Caco-2 (cell line): ENCODE results near the gene KANSL3. TPM values are rescaled to one million over a fixed set of nuclear protein-coding genes. Genes with fewer than 3 reads are reported as not detected.

Experiments used
- BruUV-seq: library from RNA; stranded (reverse); fragments of 400-500 nt; replicated peaks from 2 replicates; lab custom pipeline; 2021; lab: Mats Ljungman, UMichigan
- CTCF ChIA-PET: fragments of 300-600 bp; sonication (Branson Sonifier 250); formaldehyde crosslinking; loops from one replicate; lab custom pipeline; 2022; ENCODE audit warnings: antibody characterized with exemption; lab: Charles Lee
- POLR2A ChIA-PET: fragments of 300-600 bp; sonication (Branson Sonifier 250); formaldehyde crosslinking; loops from one replicate; lab custom pipeline; 2022; ENCODE audit warnings: antibody characterized with exemption; lab: Charles Lee
- DNase-seq, 2 experiments: peaks; one replicate each; pipeline versions ENCODE4 v3.0.0 to v3.0.0-alpha.2; 2020 to 2022
- H3K27me3 ChIP-seq: replicated peaks from 2 replicates; pipeline ENCODE4 v1.6.0; 2011; ENCODE audit warnings: low read length; ENCODE audit not compliant: control insufficient read depth, insufficient read depth
- H3K36me3 ChIP-seq: 2 replicates; pipeline ENCODE4 v1.5.1; 2011; ENCODE audit warnings: low read length; ENCODE audit not compliant: control insufficient read depth, insufficient read depth
- H3K4me1 ChIP-seq: fragments of 250-450 bp; sonication (Bioruptor Pico); 2 replicates; pipeline ENCODE4 v1.5.1; 2020; ENCODE audit warnings: mild to moderate bottlenecking
- H3K4me3 ChIP-seq: 2 replicates; pipeline ENCODE4 v1.5.1; 2011; ENCODE audit warnings: low read depth, mild to moderate bottlenecking, control low read depth, low read length
- H3K9me3 ChIP-seq: fragments of 250-450 bp; sonication (Bioruptor Pico); 2 replicates; pipeline ENCODE4 v1.5.1; 2020; ENCODE audit warnings: mild to moderate bottlenecking, moderate library complexity
- H3K27ac Mint-ChIP-seq: one replicate; pipeline ENCODE4 v1.8.0; 2022; ENCODE audit warnings: mixed read lengths; ENCODE audit not compliant: unreplicated experiment
- H3K27me3 Mint-ChIP-seq: one replicate; pipeline ENCODE4 v1.8.0; 2022; ENCODE audit warnings: mixed read lengths; ENCODE audit not compliant: insufficient read depth, unreplicated experiment
- H3K36me3 Mint-ChIP-seq: one replicate; pipeline ENCODE4 v1.8.0; 2022; ENCODE audit warnings: mild to moderate bottlenecking, mixed read lengths; ENCODE audit not compliant: insufficient read depth, unreplicated experiment
- H3K4me1 Mint-ChIP-seq: one replicate; pipeline ENCODE4 v1.8.0; 2022; ENCODE audit warnings: low read depth, mixed read lengths; ENCODE audit not compliant: unreplicated experiment
- H3K4me3 Mint-ChIP-seq: one replicate; pipeline ENCODE4 v1.8.0; 2022; ENCODE audit warnings: mild to moderate bottlenecking, moderate library complexity, mixed read lengths; ENCODE audit not compliant: unreplicated experiment
- H3K9me3 Mint-ChIP-seq: one replicate; pipeline ENCODE4 v1.8.0; 2022; ENCODE audit warnings: mixed read lengths; ENCODE audit not compliant: unreplicated experiment
- intact Hi-C: fragments of 100-400 bp; cut with micrococcal nuclease; formaldehyde crosslinking; loops from one replicate; pipeline ENCODE4 v1.10.0; 2022; ENCODE audit not compliant: unreplicated experiment
- total RNA-seq: library from RNA; stranded (reverse); gene quantifications from 2 replicates; pipeline ENCODE4 v1.2.3, GENCODE V29; 2022
- TF ChIP-seq, protein P1 (sequence below), 2 experiments: fragments of 200-600 bp in 1 of 2; IDR thresholded peaks; 1 replicate in 1 of 2; 2 replicates in 1 of 2; pipeline versions ENCODE4 v1.5.1 to v1.8.0; 2011 to 2022; ENCODE audit warnings: antibody characterized with exemption in 1 of 2, control low read depth in 1 of 2, inconsistent platforms in 1 of 2, low read depth in 1 of 2, low read length in 1 of 2, mild to moderate bottlenecking in 1 of 2, moderate library complexity in 1 of 2; ENCODE audit not compliant: insufficient read depth in 1 of 2, severe bottlenecking in 1 of 2, unreplicated experiment in 1 of 2

The KANSL3 gene
- total RNA-seq, 1 experiment from 2014 or later, result 48.6 TPM

DNA sequence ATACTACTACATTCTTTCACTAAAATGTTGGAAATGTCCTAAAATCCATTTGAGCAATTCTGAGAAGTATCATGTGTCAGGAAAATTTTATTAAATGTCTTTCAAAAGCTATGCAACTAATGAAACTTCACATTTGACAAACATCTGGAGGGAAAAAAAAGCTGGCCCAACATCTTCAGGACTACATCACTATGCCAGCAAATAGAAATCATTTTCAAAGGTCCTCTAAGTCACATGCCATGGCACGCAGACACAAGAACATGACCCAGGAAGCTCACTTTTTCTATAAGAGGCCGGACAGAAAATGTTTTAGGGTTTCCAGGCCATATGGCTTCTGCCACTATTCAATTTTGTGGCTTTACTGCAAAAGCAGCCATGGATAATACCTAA lies 11.6 kb downstream of the KANSL3 start:
- ChIA-PET CTCF (no interaction called here), POLR2A (no interaction called here)
- Histone ChIP-seq H3K4me3 (no peak overlapping the region), H3K36me3 (peaks cover 1% of the 10 kb centered on the region; the same call in 1 of the 2 replicates), H3K27me3 (no peaks in the 10 kb centered on the region), H3K9me3 (no peaks in the 10 kb centered on the region), H3K4me1 (no peaks in the 10 kb centered on the region)
- H3K36me3 Mint-ChIP-seq, result peaks cover 61% of the 10 kb centered on the region
- no peaks in the 10 kb centered on the region for H3K4me1 Mint-ChIP-seq
- no TSS peak for BruUV-seq
- H3K9me3 Mint-ChIP-seq, result no peaks in the 10 kb centered on the region
- H3K27me3 Mint-ChIP-seq, result no peaks in the 10 kb centered on the region
- intact Hi-C loops, result no loop called here
- H3K27ac Mint-ChIP-seq, result no peak overlapping the region
- TF ChIP-seq, protein P1, sequence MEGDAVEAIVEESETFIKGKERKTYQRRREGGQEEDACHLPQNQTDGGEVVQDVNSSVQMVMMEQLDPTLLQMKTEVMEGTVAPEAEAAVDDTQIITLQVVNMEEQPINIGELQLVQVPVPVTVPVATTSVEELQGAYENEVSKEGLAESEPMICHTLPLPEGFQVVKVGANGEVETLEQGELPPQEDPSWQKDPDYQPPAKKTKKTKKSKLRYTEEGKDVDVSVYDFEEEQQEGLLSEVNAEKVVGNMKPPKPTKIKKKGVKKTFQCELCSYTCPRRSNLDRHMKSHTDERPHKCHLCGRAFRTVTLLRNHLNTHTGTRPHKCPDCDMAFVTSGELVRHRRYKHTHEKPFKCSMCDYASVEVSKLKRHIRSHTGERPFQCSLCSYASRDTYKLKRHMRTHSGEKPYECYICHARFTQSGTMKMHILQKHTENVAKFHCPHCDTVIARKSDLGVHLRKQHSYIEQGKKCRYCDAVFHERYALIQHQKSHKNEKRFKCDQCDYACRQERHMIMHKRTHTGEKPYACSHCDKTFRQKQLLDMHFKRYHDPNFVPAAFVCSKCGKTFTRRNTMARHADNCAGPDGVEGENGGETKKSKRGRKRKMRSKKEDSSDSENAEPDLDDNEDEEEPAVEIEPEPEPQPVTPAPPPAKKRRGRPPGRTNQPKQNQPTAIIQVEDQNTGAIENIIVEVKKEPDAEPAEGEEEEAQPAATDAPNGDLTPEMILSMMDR (IDR thresholded peaks at IDR 0.05; ENCODE audit: insufficient read depth in 1 of 2, low read depth in 1 of 2, low read length in 1 of 2, severe bottlenecking in 1 of 2, unreplicated experiment in 1 of 2), result no peak
- no peak overlapping the region for H3K4me3 Mint-ChIP-seq
- DNase-seq, result no peak

DNA sequence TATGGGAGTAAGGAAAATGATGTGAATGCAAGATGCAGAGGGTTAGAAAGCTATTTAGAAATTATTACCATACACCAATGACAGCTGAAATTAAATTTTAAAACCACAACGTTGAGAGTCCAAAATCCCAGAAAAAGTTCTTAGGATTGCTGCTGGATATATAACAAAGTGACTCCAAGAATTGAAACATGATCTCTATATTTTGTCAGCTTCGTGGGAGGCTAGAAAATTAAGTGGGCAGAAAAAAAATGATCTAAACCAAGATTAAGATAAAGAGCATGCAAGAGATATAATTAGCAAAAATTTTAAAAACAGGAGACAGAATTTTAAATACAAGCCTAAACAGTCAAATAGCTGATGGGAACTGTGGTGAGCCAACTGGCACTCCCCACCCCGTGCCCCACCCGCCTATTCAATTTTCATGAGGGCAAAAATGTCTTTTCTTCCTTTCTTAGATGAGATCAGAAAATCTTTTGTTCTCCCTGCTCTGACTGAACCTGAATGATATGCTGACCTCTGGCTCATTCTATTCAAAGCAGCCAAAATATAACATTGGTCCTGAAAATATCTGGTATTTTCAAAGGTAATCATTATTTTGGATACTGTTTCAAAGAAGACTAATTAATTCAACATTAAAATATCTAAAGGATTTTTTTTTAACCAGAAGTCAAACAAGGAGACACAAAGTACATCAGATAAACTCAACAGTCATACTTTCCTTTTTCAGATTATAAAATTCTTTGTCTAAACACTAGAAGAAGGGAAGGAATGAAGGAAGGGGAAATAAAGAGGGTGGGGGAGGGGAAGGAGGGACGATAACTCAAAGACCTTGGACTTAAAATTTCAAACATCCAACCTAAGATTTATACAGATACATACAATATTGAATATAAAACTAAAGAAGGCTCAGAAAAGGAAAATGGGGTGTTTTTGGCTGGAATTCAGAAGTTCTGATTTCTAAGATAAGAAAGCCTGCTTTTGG lies 12.2 kb downstream of the KANSL3 start:
- Mint-ChIP-seq H3K27me3 (no peaks in the 10 kb centered on the region), H3K4me3 (no peak overlapping the region), H3K27ac (no peak overlapping the region), H3K36me3 (peaks cover 55% of the 10 kb centered on the region), H3K4me1 (no peaks in the 10 kb centered on the region), H3K9me3 (no peaks in the 10 kb centered on the region)
- POLR2A ChIA-PET, result no interaction called here
- H3K4me3 ChIP-seq, result no peak overlapping the region
- H3K4me1 ChIP-seq, result no peaks in the 10 kb centered on the region
- intact Hi-C loops, result no loop called here
- H3K36me3 ChIP-seq, result no peaks in the 10 kb centered on the region; the same call in 1 of the 2 replicates
- BruUV-seq, result no TSS peak
- no peak for DNase-seq
- TF ChIP-seq, protein P1 (IDR thresholded peaks at IDR 0.05; ENCODE audit: insufficient read depth in 1 of 2, low read depth in 1 of 2, low read length in 1 of 2, severe bottlenecking in 1 of 2, unreplicated experiment in 1 of 2), result no peak
- no peaks in the 10 kb centered on the region for H3K9me3 ChIP-seq
- no peaks in the 10 kb centered on the region for H3K27me3 ChIP-seq
- CTCF ChIA-PET, result no interaction called here

DNA sequence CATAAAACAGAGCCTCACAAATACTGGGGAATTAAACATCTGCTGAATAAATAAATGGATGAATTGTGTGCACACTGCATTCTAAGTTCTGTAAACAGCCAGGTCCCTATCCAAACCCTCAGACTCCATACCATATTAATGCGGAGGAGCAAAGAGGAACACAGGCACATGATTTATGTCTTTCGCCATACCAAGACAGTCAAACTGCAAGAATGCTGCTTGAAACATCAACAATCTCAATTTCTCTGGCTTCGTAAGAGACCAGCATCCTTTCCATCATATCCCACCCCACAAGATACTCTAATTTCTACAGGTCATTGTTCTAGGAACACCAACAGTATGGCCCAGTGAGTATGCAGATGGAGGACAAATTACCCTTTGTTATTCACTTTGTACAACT lies 15.0 kb downstream of the KANSL3 start:
- intact Hi-C loops, result no loop called here
- Mint-ChIP-seq H3K27me3 (no peaks in the 10 kb centered on the region), H3K4me3 (no peak overlapping the region), H3K27ac (no peak overlapping the region), H3K36me3 (peaks cover 47% of the 10 kb centered on the region), H3K9me3 (no peaks in the 10 kb centered on the region), H3K4me1 (no peaks in the 10 kb centered on the region)
- no TSS peak for BruUV-seq
- ChIA-PET CTCF (no interaction called here), POLR2A (no interaction called here)
- Histone ChIP-seq H3K4me3 (no peak overlapping the region), H3K27me3 (no peaks in the 10 kb centered on the region), H3K9me3 (no peaks in the 10 kb centered on the region), H3K4me1 (no peaks in the 10 kb centered on the region), H3K36me3 (peaks cover 5% of the 10 kb centered on the region)
- TF ChIP-seq, protein P1 (IDR thresholded peaks at IDR 0.05; ENCODE audit: insufficient read depth in 1 of 2, low read depth in 1 of 2, low read length in 1 of 2, severe bottlenecking in 1 of 2, unreplicated experiment in 1 of 2), result no peak
- DNase-seq, result no peak
